Mucosa of descending colon (tissue), 3 donors: ENCODE data around the gene ASB13. TPM values are rescaled to one million over a fixed set of nuclear protein-coding genes. Genes with fewer than 3 reads are reported as not detected.

ENCODE experiments used
- ATAC-seq: fragments of 200-7000 bp; cut with Tn5 transposase; one replicate; pipeline ENCODE4 v1.9.1; 2020; ENCODE audit warnings: mild to moderate bottlenecking, moderate library complexity
- DNase-seq, 3 donors: peaks; one replicate each; pipeline ENCODE4 v3.0.0-alpha.2; 2020
- H3K36me3 ChIP-seq: fragments of 200-600 bp; one replicate; pipeline ENCODE4 v1.8.0; 2021; ENCODE audit warnings: low read depth, mild to moderate bottlenecking
- H3K4me1 ChIP-seq: fragments of 200-600 bp; one replicate; pipeline ENCODE4 v1.8.0; 2021; ENCODE audit warnings: low read depth, mild to moderate bottlenecking
- H3K4me3 ChIP-seq: fragments of 200-600 bp; one replicate; pipeline ENCODE4 v1.8.0; 2021; ENCODE audit warnings: mild to moderate bottlenecking
- H3K9me3 ChIP-seq: fragments of 200-600 bp; one replicate; pipeline ENCODE4 v1.8.0; 2021; ENCODE audit warnings: mild to moderate bottlenecking
- intact Hi-C, 2 donors: fragments of 100-400 bp; cut with DNase I in 1 of 2; cut with micrococcal nuclease in 1 of 2; formaldehyde crosslinking; loops; one replicate each; pipeline versions ENCODE4 v1.11.0 to v1.11.1; 2022; cut with DNase I, micrococcal nuclease
- total RNA-seq, 3 donors: library from RNA; stranded (reverse); fragmentation: NEBNext Ultra II Directional in 2 of 3; extraction: Animal tissue kit (Norgen Biotek cat#: 25700) in 2 of 3; gene quantifications; one replicate each; pipeline versions ENCODE4 v1.2.1 to v1.2.4, GENCODE V29; 2021 to 2023
- TF ChIP-seq, protein P1 (sequence below): fragments of 200-600 bp; IDR thresholded peaks from one replicate; pipeline ENCODE4 v1.8.0; 2022; ENCODE audit warnings: antibody characterized with exemption, mild to moderate bottlenecking
- donor health status: DM: no; HTN: no; CAD: no; lungs with moderate emphysema.
- donor health status: DM: no; HTN: no; CAD: no.
- donor health status: DM: no; HTN: yes; CAD: no.

The ASB13 gene
- total RNA-seq, 3 donors from 2014 or later: 34.6 to 76.1 (median 50.5) TPM

DNA sequence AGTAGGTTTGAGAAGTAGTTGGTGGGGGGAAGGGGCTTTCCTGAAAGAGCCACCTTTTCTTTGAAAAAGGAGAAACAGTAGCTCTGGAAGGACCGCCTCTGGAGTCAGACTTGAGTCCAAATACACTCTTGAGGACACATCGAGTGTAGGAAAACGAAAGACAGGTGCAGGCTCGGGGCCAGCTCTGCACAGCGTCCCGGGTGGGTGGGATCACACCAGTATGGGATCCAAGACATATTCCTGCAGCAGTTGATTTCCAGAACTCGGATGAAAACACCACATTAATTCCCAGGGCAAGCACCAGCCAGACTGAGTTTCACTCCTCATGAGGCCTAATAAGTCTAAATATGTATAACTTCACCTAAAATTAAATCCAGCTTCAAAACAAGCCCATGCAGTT, 61.4 kb downstream of the ASB13 start:
- intact Hi-C loops: no loop called here
- no peaks in the 10 kb centered on the region for H3K36me3 ChIP-seq
- peaks cover 9% of the 10 kb centered on the region for H3K4me1 ChIP-seq
- DNase-seq: peak in 2 of 3 donors; percentile 14 to 32
- TF ChIP-seq, protein P1, sequence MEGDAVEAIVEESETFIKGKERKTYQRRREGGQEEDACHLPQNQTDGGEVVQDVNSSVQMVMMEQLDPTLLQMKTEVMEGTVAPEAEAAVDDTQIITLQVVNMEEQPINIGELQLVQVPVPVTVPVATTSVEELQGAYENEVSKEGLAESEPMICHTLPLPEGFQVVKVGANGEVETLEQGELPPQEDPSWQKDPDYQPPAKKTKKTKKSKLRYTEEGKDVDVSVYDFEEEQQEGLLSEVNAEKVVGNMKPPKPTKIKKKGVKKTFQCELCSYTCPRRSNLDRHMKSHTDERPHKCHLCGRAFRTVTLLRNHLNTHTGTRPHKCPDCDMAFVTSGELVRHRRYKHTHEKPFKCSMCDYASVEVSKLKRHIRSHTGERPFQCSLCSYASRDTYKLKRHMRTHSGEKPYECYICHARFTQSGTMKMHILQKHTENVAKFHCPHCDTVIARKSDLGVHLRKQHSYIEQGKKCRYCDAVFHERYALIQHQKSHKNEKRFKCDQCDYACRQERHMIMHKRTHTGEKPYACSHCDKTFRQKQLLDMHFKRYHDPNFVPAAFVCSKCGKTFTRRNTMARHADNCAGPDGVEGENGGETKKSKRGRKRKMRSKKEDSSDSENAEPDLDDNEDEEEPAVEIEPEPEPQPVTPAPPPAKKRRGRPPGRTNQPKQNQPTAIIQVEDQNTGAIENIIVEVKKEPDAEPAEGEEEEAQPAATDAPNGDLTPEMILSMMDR: no peak
- no peaks in the 10 kb centered on the region for H3K9me3 ChIP-seq
- no peak overlapping the region for H3K4me3 ChIP-seq
- ATAC-seq: no peak

DNA sequence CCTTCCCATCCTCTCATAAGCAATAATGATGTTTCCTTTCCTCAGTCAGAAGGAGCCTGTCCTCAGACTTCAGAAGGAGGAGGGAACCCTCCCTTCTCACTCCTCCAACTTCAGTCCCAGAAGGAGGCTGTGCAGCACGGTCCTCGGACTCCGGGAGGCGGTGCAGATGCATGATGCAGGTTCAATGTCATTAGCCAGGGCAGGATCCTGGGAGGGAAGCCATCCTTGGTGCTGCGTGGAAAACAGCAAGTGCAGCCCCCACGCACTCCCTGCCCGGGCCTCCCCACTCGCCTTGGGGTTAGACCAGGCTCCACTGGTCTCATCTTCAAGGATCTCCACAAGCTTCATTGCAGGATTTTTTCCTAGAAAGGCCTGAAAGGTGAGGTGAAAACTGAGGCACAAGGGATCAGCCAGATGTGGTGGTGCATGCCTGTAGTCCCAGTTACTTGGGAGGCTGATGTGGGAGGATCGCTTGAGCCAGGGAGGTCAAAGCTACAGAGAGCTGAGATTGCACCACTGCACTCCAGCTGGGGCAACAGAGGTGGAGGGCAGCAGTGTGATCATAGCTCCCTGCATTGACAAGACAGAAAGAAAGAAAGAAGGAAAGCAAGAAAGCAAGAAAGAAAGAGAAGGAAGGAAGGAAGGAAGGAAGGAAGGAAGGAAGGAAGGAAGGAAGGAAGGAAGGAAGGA, 62.0 kb downstream of the ASB13 start:
- H3K4me3 ChIP-seq: no peak overlapping the region
- H3K4me1 ChIP-seq: peaks cover 5% of the 10 kb centered on the region
- TF ChIP-seq, protein P1: no peak
- intact Hi-C loops: no loop called here
- H3K36me3 ChIP-seq: no peaks in the 10 kb centered on the region
- DNase-seq (peak in 2 of 3 donors; percentile 23 to 34), ATAC-seq (no peak)
- H3K9me3 ChIP-seq: no peaks in the 10 kb centered on the region

DNA sequence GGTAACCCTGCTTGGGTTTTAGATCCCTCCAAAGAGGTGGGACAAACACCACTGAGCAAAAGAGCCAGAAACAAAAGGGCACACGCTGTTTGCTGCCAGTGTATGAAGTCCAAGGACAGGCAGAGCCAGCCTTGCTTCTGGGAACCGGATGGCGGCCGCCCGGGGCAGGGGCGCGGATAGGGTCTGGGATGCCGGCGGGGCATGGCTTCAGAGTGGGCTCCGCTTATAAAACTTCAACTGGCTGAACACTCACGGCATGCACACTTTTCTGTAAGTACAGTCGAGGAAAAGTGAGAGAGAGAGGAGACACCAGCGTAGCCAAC, 62.6 kb downstream of the ASB13 start:
- no peak overlapping the region for H3K4me3 ChIP-seq
- no peak for ATAC-seq
- DNase-seq: peak in 1 of 3 donors; percentile 34
- H3K4me1 ChIP-seq: peaks cover 3% of the 10 kb centered on the region
- no peaks in the 10 kb centered on the region for H3K36me3 ChIP-seq
- H3K9me3 ChIP-seq: no peaks in the 10 kb centered on the region
- TF ChIP-seq, protein P1: no peak
- intact Hi-C loops: no loop called here

DNA sequence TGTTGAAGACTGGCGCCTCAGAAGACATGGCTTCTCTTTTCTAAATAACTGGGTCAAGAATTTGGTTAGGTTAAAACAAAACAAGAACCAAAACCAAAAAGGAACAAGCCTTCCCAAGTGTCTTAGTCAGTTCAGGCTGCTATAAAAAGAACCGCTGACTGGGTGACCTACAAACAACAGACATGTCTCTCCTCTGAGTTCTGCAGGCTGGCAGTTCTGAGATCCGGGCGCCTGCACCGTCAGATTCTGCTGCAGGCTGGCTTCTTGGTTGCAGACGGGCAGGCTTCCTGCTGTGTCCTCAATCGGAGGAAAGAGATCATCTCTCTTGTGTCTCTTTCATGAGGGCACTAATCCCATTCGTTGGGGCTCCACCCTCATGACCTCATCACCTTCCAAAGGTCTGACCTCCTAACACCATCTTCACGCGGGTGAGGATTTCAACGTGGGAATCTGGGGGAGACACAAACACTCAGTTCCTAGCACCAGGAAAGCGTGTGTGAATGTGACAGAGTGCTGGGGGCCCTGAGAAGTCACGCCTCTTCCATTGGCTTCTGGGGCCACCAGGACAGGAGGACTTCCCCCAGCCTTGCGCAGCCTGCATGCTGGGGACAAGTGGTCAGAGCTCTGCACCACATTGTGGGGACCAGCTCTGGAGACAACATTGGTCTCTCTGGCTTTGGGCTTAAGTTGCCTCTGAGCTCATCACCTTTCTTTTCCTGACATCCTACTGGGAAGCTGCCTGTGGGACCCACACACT, 63.1 kb downstream of the ASB13 start:
- H3K4me3 ChIP-seq: no peak overlapping the region
- ATAC-seq (no peak), DNase-seq (peak in 2 of 3 donors; percentile 11 to 13)
- H3K9me3 ChIP-seq: no peaks in the 10 kb centered on the region
- no peaks in the 10 kb centered on the region for H3K4me1 ChIP-seq
- intact Hi-C loops: no loop called here
- TF ChIP-seq, protein P1: no peak
- H3K36me3 ChIP-seq: no peaks in the 10 kb centered on the region

DNA sequence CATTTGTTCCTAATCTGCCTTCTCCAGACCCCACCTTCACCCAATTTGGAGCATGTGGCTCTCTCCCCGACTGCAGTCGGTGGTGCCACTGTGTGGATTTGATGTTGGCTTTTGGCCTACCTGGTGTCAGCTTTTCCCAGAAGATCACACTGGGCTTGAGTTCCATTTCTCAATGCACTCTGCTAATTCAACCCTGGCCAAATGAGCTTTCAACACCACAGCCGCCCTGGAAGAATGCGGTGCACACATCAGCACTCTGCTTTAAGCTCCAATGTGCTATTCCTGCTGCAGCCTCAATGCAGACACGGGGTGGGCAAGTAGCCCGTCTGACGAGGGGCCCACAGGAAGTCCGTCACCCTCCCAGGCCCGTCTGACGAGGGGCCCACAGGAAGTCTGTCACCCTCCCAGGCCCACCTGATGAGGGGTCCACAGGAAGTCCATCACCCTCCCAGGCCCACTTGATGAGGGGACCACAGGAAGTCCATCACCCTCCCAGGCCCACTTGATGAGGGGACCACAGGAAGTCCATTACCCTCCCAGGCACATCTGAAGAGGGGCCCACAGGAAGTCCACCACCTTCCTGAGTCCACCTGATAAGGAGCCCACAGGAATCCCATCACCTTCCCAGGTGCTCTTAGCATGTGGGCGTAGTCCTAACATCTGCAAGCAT, 64.4 kb downstream of the ASB13 start:
- TF ChIP-seq, protein P1: no peak
- Histone ChIP-seq H3K4me3 (no peak overlapping the region), H3K4me1 (no peaks in the 10 kb centered on the region), H3K9me3 (no peaks in the 10 kb centered on the region), H3K36me3 (no peaks in the 10 kb centered on the region)
- DNase-seq: peak in 1 of 3 donors; percentile 8
- intact Hi-C loops: no loop called here
- no peak for ATAC-seq
